ENCODE results near the gene L3MBTL3.
"Not testable (repeated sequence)": the region's sequence is repeated elsewhere in the genome, so short reads cannot be mapped to it uniquely, and the experiment has no call there.

L3MBTL3 gene

GRCh38 chr6:130158548-130158947 lies 140.2 kb downstream of the L3MBTL3 start:
- H3K27me3 Mint-ChIP-seq: no peaks in the 10 kb centered on the region
- H3K9me3 Mint-ChIP-seq (ENCODE audit: low read depth): peaks cover 11% of the 10 kb centered on the region
- no peak overlapping the region for H3K27ac Mint-ChIP-seq
- peaks cover 18% of the 10 kb centered on the region for H3K36me3 Mint-ChIP-seq
- H3K4me3 Mint-ChIP-seq: no peak overlapping the region
- H3K4me1 Mint-ChIP-seq (ENCODE audit: low read depth): peaks cover 7% of the 10 kb centered on the region

- Mint-ChIP-seq H3K27me3 (no peaks in the 10 kb centered on the region), H3K27ac (no peak overlapping the region), H3K4me3 (no peak overlapping the region), H3K9me3 (ENCODE audit: low read depth) (peaks cover 15% of the 10 kb centered on the region), H3K36me3 (peaks cover 27% of the 10 kb centered on the region), H3K4me1 (ENCODE audit: low read depth) (peaks cover 10% of the 10 kb centered on the region)
Measured at GRCh38 chr6:130159956-130160355, 141.6 kb downstream of the L3MBTL3 start.

- H3K9me3 Mint-ChIP-seq (ENCODE audit: low read depth): peaks cover 22% of the 10 kb centered on the region
- H3K27ac Mint-ChIP-seq: peak overlapping the region; percentile 47
- H3K4me3 Mint-ChIP-seq: no peak overlapping the region
- H3K36me3 Mint-ChIP-seq: peaks cover 40% of the 10 kb centered on the region
- H3K4me1 Mint-ChIP-seq (ENCODE audit: low read depth): peaks cover 14% of the 10 kb centered on the region
- H3K27me3 Mint-ChIP-seq: no peaks in the 10 kb centered on the region
Measured at GRCh38 chr6:130161683-130162404, 143.5 kb downstream of the L3MBTL3 start.

GRCh38 chr6:130162421-130162820 lies 144.0 kb downstream of the L3MBTL3 start:
- no peak overlapping the region for H3K27ac Mint-ChIP-seq
- H3K27me3 Mint-ChIP-seq: no peaks in the 10 kb centered on the region
- H3K4me3 Mint-ChIP-seq: no peak overlapping the region
- H3K36me3 Mint-ChIP-seq: peaks cover 45% of the 10 kb centered on the region
- H3K9me3 Mint-ChIP-seq (ENCODE audit: low read depth): peaks cover 22% of the 10 kb centered on the region
- peaks cover 14% of the 10 kb centered on the region for H3K4me1 Mint-ChIP-seq (ENCODE audit: low read depth)

- Mint-ChIP-seq H3K27ac (no peak overlapping the region), H3K9me3 (ENCODE audit: low read depth) (peaks cover 22% of the 10 kb centered on the region), H3K27me3 (no peaks in the 10 kb centered on the region), H3K4me1 (ENCODE audit: low read depth) (peaks cover 14% of the 10 kb centered on the region), H3K4me3 (no peak overlapping the region), H3K36me3 (peaks cover 47% of the 10 kb centered on the region)
Measured at GRCh38 chr6:130163266-130163665, 144.9 kb downstream of the L3MBTL3 start.

- Mint-ChIP-seq H3K27me3 (no peaks in the 10 kb centered on the region), H3K4me3 (no peak overlapping the region), H3K9me3 (ENCODE audit: low read depth) (peaks cover 20% of the 10 kb centered on the region), H3K4me1 (ENCODE audit: low read depth) (peaks cover 14% of the 10 kb centered on the region), H3K27ac (no peak overlapping the region), H3K36me3 (peaks cover 43% of the 10 kb centered on the region)
Measured at GRCh38 chr6:130164251-130164650, 145.9 kb downstream of the L3MBTL3 start.

GRCh38 chr6:130167655-130168054 lies 149.3 kb downstream of the L3MBTL3 start:
- H3K4me3 Mint-ChIP-seq: no peak overlapping the region
- peaks cover 20% of the 10 kb centered on the region for H3K9me3 Mint-ChIP-seq (ENCODE audit: low read depth)
- no peak overlapping the region for H3K27ac Mint-ChIP-seq
- peaks cover 8% of the 10 kb centered on the region for H3K4me1 Mint-ChIP-seq (ENCODE audit: low read depth)
- H3K27me3 Mint-ChIP-seq: no peaks in the 10 kb centered on the region
- H3K36me3 Mint-ChIP-seq: peaks cover 36% of the 10 kb centered on the region

GRCh38 chr6:130170160-130170559 lies 151.8 kb downstream of the L3MBTL3 start:
- peak overlapping the region; percentile 62 for H3K27ac Mint-ChIP-seq
- H3K4me3 Mint-ChIP-seq; H3K4me1 Mint-ChIP-seq (ENCODE audit: low read depth); H3K27me3 Mint-ChIP-seq: not testable (repeated sequence)
- peaks cover 34% of the 10 kb centered on the region for H3K36me3 Mint-ChIP-seq
- H3K9me3 Mint-ChIP-seq (ENCODE audit: low read depth): peaks cover 21% of the 10 kb centered on the region

- not testable (repeated sequence) for H3K27ac Mint-ChIP-seq, H3K27me3 Mint-ChIP-seq, H3K4me3 Mint-ChIP-seq
- Mint-ChIP-seq H3K36me3 (peaks cover 22% of the 10 kb centered on the region), H3K9me3 (ENCODE audit: low read depth) (peaks cover 15% of the 10 kb centered on the region), H3K4me1 (ENCODE audit: low read depth) (peaks cover 13% of the 10 kb centered on the region)
Measured at GRCh38 chr6:130173377-130174004, 155.1 kb downstream of the L3MBTL3 start.

GRCh38 chr6:130176378-130176777 lies 158.0 kb downstream of the L3MBTL3 start:
- H3K27me3 Mint-ChIP-seq: no peaks in the 10 kb centered on the region
- peaks cover 8% of the 10 kb centered on the region for H3K9me3 Mint-ChIP-seq (ENCODE audit: low read depth)
- H3K4me3 Mint-ChIP-seq: no peak overlapping the region
- peaks cover 30% of the 10 kb centered on the region for H3K36me3 Mint-ChIP-seq
- H3K4me1 Mint-ChIP-seq (ENCODE audit: low read depth): peaks cover 18% of the 10 kb centered on the region
- no peak overlapping the region for H3K27ac Mint-ChIP-seq

- Mint-ChIP-seq H3K4me3 (no peak overlapping the region), H3K4me1 (ENCODE audit: low read depth) (peaks cover 32% of the 10 kb centered on the region), H3K9me3 (ENCODE audit: low read depth) (no peaks in the 10 kb centered on the region), H3K36me3 (peaks cover 21% of the 10 kb centered on the region), H3K27me3 (no peaks in the 10 kb centered on the region), H3K27ac (no peak overlapping the region)
Measured at GRCh38 chr6:130178692-130179091, 160.3 kb downstream of the L3MBTL3 start.

- Mint-ChIP-seq H3K4me3 (no peak overlapping the region), H3K4me1 (ENCODE audit: low read depth) (peaks cover 52% of the 10 kb centered on the region), H3K27me3 (no peaks in the 10 kb centered on the region)
Measured at GRCh38 chr6:130182466-130182865, 164.1 kb downstream of the L3MBTL3 start.

GRCh38 chr6:130183271-130184222 lies 165.2 kb downstream of the L3MBTL3 start:
- H3K27ac Mint-ChIP-seq: peak overlapping the region; percentile 90
- H3K27me3 Mint-ChIP-seq: no peaks in the 10 kb centered on the region
- H3K9me3 Mint-ChIP-seq (ENCODE audit: low read depth): no peaks in the 10 kb centered on the region
- H3K36me3 Mint-ChIP-seq: peaks cover 13% of the 10 kb centered on the region
- H3K4me1 Mint-ChIP-seq (ENCODE audit: low read depth): peaks cover 57% of the 10 kb centered on the region
- peak overlapping the region; percentile 74 for H3K4me3 Mint-ChIP-seq

More at GRCh38 chr6:130182466-130182865, 164.1 kb downstream of the L3MBTL3 start:
- H3K9me3 Mint-ChIP-seq (ENCODE audit: low read depth): no peaks in the 10 kb centered on the region
- H3K36me3 Mint-ChIP-seq: peaks cover 17% of the 10 kb centered on the region
- peak overlapping the region; percentile 90 for H3K27ac Mint-ChIP-seq

- Mint-ChIP-seq H3K4me3 (no peak overlapping the region), H3K36me3 (peaks cover 5% of the 10 kb centered on the region), H3K27ac (peak overlapping the region; percentile 72), H3K4me1 (ENCODE audit: low read depth) (peaks cover 74% of the 10 kb centered on the region), H3K9me3 (ENCODE audit: low read depth) (no peaks in the 10 kb centered on the region), H3K27me3 (no peaks in the 10 kb centered on the region)
Measured at GRCh38 chr6:130185658-130186057, 167.3 kb downstream of the L3MBTL3 start.

Data from activated naive CD8-positive, alpha-beta T cell (primary cell).